HG03135 (cell line): Measurements from ENCODE around the gene FBLN5.

Experiments
- ATAC-seq: cut with Tn5 transposase; IDR thresholded peaks from one replicate; pipeline ENCODE4 v1.9.1; 2021; ENCODE audit warnings: mild to moderate bottlenecking, moderate library complexity; ENCODE audit not compliant: unreplicated experiment

FBLN5 gene

DNA sequence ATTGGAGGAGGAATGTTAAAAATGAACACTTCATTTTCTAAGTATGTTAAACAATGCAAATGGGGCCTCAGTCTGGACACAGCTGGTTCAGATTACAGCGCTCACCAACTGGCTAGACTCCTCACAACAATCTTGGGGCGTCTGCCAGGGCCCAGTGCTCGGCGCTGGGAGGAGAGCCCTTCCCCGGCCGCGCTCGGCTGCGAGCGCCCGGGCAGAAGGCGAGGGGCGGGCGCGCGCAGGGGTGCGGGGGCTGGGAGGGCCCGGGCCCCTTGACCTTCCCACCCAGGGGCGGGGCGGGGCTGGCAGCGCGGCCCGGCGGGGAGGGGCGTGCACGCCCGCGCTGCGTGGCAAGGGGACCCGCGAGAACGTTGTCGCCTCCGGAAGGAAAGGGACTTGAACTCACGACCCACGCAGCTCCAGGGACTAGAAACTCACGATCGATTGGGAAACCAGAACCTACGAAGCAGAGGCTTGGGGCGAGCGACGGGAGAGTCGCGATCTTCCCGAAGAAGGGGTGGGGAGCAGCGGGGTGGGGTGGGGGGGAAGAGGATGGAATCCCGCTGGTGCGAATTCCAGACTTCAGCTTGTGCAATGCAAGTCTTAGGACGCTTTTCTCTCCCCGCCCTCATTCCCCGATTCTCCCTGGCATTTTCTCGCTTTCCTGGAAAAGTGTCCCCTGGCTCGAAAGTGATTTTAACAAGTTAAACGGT, at the start of gene FBLN5:
TSS of gene FBLN5 (minus strand) at position 220 of the 710 bp plus-strand sequence. CDS start 465 bp downstream, outside the sequence.
- no peak for ATAC-seq

GRCh38 chr14:91996948-91997371, 49.5 kb upstream of the FBLN5 start:
- no peak for ATAC-seq

GRCh38 chr14:91987192-91987591, 39.7 kb upstream of the FBLN5 start:
- no peak for ATAC-seq

DNA sequence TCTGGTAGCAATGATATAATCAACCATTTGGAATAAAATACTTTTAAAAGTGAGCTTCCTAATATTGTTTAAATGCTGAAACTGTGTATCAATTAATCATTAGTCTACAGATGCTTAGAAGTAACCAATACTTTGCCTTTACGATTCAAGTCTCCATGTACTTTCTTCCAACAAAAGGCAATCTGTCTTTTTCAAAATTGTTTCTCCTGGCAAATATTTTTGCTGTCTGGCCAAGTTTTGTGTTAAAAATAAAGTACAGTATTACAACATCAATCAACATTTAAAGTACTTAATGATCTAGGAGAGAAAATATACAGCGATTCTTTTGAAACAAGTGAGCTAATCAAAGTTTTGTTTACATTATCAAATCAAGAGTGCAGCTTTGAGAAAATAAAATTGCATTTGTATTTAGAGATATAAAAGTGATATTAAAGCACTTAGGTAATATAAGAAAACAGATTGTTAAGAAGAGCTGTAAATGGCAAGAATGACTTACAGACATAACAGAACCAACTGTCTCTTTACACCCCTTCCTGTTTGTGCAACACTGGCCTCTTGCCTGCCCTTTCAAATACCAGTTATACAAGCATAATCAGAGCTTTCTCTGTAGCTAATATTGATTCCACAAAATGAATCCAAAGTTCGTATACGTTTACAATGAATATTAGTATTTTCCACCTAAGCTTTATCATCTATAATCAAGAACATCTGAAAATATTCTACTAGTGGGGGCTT, 38.2 kb upstream of the FBLN5 start:
- ATAC-seq: no peak

GRCh38 chr14:91985008-91985407, 37.5 kb upstream of the FBLN5 start:
- no peak for ATAC-seq

DNA sequence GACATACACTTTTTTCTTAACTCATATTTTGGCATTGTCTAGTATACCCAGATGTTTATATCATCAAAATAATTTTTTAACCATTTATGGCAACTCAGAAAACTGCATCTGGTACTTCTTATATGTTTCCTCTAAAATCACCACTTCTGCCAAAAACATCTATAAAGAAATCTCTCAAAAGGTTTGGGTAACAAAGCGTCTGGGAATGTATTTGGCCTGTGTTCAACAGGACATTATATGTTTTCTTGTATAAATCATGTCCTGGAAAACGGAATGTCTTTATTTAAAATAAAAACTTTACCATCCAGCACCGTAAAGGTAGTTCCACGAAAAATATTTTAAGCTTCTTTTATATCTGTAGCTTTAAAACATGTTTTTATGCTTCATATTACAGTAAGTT, 36.1 kb upstream of the FBLN5 start:
- no peak for ATAC-seq

GRCh38 chr14:91980157-91980556, 32.7 kb upstream of the FBLN5 start:
- ATAC-seq: no peak

GRCh38 chr14:91977884-91978283, 30.4 kb upstream of the FBLN5 start:
- no peak for ATAC-seq

DNA sequence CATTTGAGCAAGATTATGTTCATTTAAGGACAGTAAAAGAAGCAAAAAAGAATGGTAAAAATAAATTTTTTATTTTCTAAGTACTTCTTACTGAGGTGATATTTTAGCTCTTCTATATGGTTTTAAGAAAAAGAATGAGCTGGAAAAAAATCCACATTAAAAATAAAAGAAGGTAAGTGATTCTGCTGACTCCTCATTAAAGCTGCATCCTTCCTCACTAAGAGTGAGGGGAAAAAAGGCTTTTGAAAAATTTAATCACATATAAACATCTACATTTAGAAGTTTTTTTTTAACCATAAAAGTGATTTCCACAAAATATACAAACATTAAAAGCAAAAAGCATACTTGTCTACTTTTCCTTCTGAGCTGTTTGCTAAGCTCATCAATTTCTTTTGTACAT, 28.3 kb upstream of the FBLN5 start:
- ATAC-seq: no peak

DNA sequence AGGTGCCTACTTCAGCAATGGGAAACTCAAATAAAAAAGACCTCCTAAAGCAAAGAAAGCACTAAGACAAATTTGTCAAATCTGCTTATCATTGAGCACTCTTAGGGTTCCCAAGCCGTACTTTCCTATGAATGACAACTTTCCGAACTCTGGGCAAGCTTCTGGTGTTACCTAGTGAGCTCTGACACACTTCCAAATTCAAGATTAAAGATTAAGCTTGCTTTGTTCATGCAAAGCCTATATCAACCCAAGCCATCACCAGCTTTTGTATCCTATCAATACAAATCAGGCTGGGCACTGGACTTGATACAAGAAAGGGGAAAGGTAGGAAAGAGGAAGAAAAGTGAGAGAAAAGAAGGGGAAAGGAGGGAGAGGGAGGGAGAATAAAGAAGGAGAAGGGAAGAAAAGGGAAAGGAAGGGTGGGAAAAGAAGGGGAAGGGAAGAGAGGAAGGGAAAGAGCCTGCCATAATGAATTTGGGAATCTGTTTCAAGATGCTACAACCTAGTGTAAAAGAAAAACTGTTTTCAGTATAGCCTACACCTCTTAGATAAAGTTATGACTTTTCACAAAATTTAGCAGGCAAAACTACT, 23.8 kb upstream of the FBLN5 start:
- ATAC-seq: no peak

DNA sequence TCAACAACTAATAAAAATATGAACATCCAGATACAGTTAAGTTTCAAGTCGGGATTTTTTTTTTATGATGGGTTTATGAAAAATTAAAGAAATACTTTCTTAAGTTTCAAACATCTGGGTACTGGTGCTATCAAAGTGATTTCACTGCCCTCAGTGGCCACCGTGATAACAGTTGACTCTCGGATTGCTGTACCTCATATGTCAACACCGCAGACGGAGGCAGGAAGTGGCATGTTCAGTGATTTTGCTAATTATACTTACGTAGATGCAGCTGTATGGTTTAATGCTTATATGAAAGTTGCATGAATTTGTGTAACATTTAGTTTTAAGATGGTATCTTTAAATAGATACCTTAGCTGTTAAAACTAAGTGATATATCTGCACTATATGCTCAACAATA, 20.8 kb upstream of the FBLN5 start:
- ATAC-seq: no peak

- ATAC-seq: no peak
Observed at GRCh38 chr14:91964724-91965123, 17.2 kb upstream of the FBLN5 start.

DNA sequence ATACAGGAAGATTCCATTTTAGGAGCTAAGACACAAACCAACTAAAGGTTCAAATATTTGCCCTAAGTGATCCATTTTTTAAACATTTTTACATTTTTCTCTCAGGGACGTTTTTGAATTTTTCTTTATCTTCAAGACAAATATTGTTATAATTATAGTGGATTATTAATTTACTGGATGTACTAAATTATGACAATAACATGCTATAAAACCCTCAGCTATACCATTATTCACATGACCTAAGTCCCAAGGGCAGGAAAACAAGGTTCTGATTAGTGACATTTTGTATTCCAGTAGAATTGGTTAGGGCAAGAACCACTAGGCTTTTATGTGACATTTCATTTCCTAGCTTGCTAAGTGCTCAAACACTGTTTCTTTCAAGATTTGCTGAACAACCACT, 16.5 kb upstream of the FBLN5 start:
- no peak for ATAC-seq

DNA sequence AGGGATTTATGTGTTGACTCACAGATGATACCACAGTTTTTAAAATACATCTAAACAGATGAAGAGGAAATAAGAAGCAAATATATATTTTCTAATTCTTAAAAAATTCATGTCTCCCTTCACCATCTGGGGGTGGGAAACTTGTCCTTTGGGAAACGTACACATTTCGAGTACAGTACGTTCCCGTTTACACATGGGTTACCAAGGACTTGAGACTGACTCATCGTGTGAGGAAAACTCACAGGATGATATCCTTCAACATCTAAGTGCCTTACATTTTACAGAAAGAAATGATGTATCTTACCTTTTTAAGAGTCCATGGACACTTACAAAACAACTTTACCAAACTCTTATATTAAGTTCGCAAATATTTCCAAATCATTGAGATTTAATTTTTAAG, 16.0 kb upstream of the FBLN5 start:
- no peak for ATAC-seq

DNA sequence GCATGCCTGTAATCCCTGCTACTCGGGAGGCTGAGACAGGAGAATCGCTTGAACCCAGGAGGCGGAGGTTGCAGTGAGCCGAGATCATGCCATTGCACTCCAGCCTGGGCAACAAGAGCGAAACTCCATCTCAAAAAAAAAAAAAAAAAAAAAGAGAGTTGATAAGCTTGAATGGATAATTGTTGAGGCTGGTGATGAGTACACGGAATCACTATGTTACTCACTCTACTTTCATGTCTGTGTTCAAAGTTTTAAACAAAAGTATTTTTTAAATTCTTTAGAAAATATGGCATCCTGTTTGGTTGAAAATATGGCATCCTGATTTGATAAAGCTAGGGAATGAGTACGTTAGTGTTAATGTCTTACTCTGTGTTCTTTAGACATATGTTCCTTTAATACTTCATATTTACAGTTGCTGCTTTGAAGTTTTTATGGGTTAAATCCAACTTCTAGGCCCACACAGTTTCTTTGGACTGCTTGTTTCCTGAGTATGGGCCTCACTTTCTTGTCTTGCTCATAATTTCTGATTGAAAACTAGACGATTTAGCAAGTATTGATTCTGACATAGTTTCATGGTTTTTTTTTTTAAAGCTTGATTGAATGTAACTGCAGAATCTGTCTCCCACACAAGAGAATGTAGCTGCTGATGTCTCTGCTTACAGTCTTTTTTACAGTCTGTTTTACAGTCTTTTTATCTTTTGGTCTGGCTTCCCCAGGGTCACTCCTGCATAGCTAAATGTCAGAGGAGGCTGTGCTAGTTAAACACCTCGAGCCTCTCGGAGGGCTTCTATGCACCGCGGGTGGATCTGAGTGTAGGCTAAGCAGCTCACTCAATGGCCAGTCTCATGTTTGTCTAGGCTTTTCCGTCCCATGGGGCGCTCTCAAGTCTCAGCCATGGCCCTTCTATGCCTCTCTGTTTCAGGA, 14.1 kb upstream of the FBLN5 start:
- ATAC-seq: no peak

GRCh38 chr14:91957876-91958313, 10.4 kb upstream of the FBLN5 start:
- no peak for ATAC-seq

DNA sequence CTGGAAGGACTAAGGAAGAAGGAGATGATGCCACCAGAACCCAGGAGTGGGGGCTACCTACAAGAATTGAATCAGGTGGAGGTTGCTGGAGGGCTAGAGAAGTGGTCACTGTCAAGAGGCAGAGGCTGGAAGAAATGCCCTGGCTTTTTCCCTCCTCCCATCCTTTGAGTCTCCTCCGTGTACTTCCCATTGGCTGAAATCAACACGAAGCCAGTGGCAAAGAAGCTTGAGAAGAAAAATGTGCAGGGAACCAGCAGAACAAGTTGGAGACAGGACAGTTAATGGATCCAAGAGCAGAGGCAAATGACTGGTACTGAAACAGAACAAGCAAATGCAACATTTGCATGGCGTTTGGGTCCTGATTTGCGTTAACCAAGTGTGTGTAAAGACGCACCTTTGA, 9.1 kb upstream of the FBLN5 start:
- ATAC-seq: no peak

- ATAC-seq: no peak
Observed at GRCh38 chr14:91955168-91955567, 7.7 kb upstream of the FBLN5 start.

DNA sequence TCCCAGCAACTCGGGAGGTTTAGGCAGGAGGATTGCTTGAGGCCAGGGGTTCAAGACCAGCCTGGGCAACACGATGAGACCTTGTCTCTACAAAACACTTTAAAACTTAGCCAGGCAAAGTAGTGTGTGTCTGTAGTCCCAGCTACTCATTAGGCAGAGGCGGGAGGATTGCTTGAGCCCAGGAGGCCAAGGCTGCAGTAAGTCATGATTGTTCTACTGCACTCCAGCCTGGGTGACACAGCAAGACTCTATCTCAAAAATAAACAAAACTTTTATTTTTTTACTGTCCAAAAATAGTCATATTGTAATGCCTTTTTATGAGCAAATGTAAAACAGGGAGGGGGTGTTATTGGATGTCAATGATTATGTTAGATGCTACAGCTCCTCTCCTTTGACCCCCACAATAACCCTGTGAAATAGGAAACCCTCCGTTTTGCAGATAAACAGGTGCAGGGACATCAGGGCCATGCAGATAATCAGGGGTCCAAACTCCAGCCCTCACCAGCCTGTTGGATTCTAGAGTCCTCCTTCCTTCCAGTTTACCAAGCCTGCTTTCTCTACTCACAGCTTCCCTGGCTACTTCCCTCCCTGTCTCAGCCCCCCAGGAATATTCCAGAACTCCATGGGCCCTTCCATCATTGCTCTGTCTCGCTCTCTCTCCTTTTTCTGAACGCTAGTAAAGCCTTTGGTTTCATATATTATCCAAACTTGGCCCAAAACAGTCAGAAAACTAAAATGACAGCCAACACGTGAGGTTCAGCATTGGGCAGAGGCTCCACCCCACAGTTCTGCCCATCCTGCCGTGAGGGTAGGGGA, 5.9 kb upstream of the FBLN5 start:
- no peak for ATAC-seq
